GM19238 (cell line): ENCODE measurements around the gene SNED1.

Source experiments
- DNase-seq: peaks from one replicate; pipeline ENCODE4 v3.0.0; 2011; ENCODE audit warnings: low spot score; ENCODE audit not compliant: insufficient read length

SNED1 gene

GRCh38 chr2:241003830-241004564 is 5.6 kb downstream of the SNED1 start:
- DNase-seq: no peak

DNA sequence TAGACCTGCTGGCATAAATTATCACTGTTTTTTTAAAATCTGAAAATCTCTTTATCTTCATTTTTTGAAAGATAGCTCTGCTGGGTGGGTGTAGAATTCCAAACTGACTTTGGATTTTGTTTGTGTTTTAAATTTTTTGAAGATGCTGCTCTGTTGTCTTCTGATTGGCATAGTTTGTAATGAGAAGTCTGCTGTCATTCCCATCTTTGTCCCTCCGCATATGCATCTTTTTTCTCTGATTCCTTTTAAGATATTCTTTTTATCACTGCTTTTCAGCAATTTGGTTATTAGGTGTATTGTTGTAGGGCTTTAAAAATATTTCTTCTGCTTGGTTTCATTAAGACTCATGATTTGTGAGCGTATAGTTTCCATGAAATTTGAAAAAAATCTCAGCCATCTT is 7.2 kb downstream of the SNED1 start:
- no peak for DNase-seq

DNA sequence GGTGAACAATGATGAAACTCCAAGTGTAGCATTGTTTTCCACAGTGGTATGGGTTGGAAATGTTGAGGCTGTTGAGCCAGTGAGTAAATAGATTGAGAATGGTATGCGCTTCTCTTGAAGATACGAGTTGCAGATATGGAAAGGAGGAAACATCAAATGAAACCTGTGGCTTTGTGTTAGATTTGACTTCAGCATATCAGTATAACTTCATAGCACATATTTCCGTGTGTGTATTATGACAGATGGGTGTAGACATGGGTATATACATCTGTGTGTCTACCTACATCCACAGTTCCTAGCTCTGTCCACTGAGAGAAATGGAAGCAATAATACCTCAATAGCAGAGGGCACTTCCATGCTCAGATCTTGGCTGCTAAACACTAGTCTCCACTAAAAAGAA is 8.0 kb downstream of the SNED1 start:
- DNase-seq: no peak

- DNase-seq: no peak
Measured at GRCh38 chr2:241007111-241007510, 8.7 kb downstream of the SNED1 start.

- no peak for DNase-seq
Measured at GRCh38 chr2:241007880-241008710, 9.7 kb downstream of the SNED1 start.

- DNase-seq: no peak
Measured at GRCh38 chr2:241008711-241009121, 10.3 kb downstream of the SNED1 start.

DNA sequence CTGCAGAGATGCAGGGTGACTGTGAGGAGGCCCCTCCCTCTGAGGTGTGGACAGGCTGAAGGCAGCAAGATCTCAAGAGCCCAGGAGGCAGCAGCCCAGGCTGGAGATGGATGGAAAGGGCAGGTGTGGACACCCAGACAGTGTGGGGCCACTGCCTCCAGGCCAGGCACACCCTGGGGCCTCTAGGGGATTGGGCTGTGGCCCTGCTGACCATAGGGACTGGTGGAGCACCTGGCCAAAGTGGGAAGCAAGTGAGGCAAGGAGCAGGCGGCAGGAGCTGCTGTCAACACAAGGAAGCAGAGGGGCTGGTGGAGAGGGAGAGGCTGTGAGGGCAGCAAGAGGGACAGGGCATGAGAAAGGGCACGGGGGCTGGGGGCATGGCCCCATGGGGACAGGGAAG is 10.8 kb downstream of the SNED1 start:
- no peak for DNase-seq

DNA sequence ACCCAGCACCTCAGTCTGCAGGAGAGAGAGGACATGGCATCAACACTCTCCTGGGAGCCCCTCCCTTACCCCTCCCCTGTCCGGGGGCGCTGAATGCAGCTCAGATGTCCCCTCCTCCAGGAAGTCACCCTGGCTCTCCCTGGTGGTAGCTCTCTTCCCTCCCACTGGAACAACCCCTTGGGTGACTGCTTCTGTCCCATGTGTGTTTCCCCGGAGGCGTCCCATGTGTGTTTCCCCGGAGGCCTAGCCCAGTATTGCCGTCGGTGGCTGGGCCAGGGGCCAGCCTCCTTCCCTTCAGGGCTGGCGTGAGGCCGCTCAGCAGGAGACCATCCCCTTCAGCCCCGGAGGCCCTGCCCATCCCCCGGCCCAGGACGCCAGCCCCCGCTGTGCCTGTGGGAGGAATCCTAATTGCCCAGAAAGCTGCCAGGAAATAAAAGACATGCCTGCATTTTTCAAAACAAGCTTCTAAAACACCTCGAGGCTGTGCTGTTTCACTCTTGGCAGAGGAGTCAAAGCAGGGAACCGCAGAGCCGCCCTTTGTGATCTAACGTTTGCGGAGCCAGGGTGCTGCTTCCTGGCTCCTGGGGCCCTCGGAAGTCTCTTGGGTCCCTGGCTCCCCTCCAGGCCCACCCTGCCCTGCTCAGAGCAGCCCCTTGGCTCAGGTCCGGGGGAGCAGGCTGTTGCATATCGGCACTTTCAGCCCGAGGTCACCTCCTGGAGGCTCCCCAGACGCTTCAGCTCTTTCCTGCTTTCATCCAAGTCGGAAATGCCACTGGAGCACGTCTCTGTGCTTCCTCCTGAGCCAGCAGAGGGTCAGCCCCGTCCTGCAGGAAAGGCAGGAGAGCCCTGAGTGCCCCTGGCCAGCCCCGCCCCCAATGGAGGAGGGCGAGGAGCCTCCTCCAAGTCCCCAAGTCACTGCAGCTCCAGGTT is 11.4 kb downstream of the SNED1 start:
- no peak for DNase-seq

DNA sequence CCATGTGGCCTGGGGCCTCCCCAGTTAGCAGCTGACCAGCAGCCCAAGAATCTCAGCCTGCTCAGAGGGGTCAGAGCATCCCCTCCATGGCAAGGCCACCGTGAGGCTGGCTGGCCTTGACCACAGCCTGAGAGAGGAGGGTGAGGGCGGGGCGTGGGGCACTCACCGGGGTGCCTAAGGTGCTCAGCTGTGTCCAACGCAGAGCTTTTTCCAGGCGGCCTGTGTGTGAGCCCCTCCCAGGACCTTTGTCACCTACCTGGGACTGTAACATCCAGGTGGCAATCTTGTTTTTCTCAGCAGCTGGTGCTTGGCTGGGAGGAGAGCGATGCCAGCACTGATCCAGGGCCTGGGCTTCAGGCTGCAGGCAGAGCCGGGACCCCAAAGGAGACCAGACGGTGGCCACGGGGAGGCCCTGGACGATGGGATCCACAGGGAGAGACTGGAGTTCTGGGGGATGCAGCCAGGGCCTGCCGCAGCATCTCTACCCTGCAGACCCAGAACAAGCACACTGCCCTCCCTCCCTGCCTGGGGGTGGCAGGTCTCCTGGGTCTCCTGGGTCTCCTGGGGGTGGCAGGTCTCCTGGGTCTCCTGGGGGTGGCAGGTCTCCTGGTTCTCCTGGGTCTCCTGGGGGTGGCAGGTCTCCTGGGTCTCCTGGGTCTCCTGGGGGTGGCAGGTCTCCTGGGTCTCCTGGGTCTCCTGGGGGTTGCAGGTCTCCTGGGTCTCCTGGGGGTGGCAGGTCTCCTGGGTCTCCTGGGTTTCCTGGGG is 12.3 kb downstream of the SNED1 start:
- no peak for DNase-seq

- no peak for DNase-seq
Measured at GRCh38 chr2:241011296-241011600, 12.8 kb downstream of the SNED1 start.

DNA sequence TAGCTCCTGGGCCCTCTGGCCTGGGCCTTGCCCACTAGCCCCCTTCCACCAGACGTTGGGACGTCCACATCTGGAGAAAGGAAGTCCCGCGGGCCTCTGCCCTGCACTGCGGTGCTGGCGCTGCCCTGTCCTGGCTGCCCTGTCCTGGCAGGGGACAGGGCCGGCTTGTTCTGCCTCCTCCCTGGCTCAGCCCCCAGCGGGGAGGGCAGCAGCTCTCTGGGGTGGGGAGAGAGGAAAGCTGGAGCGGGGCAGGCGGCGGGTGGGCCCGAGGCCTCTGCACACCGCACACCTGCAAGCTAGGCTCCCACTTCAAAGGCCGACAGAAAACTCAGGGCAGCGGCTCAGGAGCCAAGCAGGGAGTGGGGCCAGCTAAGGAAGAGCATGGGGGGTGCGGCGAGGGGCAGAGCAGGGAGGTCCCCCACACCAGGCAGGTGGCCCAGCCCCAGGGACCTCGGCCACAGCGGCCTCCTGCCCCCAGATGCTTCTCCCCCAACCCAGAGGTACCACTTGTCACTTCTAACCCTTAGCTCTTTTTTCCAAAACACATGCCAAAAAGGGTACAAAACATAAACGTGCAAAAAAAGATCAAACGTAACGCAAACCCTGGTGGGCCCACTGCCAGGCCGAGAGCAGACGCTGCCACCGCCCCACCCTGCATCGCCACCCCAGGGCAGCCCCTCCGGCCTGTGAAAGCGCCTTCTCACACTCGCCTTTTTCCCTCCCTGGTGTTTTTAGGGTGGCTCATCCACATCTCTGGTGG is 13.5 kb downstream of the SNED1 start:
- no peak for DNase-seq

GRCh38 chr2:241014224-241014623 is 15.8 kb downstream of the SNED1 start:
- DNase-seq: no peak

- DNase-seq: no peak
Measured at GRCh38 chr2:241014764-241015163, 16.3 kb downstream of the SNED1 start.

- no peak for DNase-seq
Measured at GRCh38 chr2:241015439-241015838, 17.0 kb downstream of the SNED1 start.

GRCh38 chr2:241017228-241017940 is 19.0 kb downstream of the SNED1 start:
- DNase-seq: no peak

- DNase-seq: no peak
Measured at GRCh38 chr2:241018051-241018891, 19.9 kb downstream of the SNED1 start.

DNA sequence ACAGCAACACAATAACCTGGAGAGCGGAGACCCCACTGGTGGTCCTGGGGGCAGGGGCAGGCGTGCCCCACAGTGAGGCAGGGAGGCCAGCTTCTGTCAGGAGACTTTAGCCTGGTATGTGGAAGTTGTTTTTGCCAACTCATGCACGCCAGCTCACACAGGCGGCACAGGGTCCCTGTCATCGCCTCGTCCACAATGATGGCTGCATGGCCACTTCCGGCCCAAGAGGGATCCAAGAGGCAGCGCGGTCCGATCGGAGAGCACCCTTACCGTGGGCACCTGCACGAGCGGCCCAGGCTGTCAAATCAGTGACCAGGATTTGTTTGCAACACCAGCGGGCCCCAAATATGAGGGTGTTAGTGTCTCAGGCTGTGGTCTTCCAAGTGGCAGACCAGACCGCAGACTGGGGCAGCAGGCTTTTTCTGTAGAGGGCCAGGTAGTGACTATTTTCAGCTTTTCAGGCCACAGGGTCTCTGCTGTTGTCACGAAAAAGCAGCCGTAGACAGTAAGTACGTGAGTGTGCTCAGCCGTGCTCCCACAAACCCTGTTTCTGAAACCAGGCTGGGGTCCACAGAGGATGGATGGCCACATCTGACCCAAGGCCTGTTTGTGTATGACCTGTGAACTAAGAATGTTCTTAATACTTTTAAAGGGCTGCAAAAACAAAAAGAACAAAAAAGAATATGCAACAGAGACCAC is 21.2 kb downstream of the SNED1 start:
- no peak for DNase-seq

DNA sequence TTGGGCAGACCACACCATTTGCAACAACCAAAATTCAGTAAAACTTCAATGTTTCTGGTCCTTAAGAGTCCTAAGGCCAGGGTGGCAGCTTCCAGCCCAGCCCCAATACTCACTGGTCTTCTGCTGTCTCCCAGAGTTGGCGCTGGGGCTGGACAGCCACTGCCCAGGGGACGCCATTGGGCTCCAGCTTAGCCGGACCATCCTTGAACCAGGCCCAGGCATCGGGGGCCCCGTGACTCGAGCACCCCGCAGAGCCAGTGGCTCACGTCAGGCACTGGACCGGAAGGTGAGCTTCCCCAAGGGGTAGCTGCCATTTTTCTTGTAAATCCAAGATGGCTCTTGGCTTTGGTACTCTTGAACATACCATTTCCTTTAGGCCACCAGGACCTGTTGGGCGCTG is 21.8 kb downstream of the SNED1 start:
- no peak for DNase-seq
